IPS-NIHi7 (cell line): ENCODE data around the gene BORCS8.
"Not testable (repeated sequence)": the region's sequence is repeated elsewhere in the genome, so short reads cannot be mapped to it uniquely, and the experiment has no call there.

Experiments
- DNase-seq: peaks from one replicate; pipeline ENCODE4 v3.0.0; 2012; ENCODE audit warnings: mixed read lengths; ENCODE audit errors: extremely low spot score

Gene BORCS8

GRCh38 chr19:19149435-19149834, 42.5 kb downstream of the BORCS8 start:
- no peak for DNase-seq

- DNase-seq, result not testable (repeated sequence)
Measured at GRCh38 chr19:19148504-19148903, 43.4 kb downstream of the BORCS8 start.

- no peak for DNase-seq
Measured at GRCh38 chr19:19147344-19147743, 44.6 kb downstream of the BORCS8 start.

DNA sequence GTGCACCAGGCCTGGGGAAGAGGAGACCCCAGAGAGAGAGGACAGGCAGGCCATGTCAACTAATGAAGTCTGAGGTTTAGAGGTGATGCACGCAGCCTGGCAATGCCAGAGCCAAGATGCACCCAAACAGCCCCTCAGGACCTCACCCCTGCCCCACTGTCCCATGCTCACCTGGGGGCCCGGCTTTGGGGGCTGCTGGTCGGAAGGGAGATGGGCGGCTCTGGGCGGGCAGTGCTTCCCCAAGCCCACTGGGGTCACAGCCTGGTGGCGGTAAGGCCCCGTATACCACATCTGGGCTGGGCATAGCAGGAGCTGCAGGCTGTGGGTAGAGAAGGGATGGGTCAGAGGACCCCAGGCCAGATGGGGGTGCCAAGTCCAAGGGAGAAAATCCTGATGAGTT, 45.1 kb downstream of the BORCS8 start:
- DNase-seq, result peak; percentile 3

DNA sequence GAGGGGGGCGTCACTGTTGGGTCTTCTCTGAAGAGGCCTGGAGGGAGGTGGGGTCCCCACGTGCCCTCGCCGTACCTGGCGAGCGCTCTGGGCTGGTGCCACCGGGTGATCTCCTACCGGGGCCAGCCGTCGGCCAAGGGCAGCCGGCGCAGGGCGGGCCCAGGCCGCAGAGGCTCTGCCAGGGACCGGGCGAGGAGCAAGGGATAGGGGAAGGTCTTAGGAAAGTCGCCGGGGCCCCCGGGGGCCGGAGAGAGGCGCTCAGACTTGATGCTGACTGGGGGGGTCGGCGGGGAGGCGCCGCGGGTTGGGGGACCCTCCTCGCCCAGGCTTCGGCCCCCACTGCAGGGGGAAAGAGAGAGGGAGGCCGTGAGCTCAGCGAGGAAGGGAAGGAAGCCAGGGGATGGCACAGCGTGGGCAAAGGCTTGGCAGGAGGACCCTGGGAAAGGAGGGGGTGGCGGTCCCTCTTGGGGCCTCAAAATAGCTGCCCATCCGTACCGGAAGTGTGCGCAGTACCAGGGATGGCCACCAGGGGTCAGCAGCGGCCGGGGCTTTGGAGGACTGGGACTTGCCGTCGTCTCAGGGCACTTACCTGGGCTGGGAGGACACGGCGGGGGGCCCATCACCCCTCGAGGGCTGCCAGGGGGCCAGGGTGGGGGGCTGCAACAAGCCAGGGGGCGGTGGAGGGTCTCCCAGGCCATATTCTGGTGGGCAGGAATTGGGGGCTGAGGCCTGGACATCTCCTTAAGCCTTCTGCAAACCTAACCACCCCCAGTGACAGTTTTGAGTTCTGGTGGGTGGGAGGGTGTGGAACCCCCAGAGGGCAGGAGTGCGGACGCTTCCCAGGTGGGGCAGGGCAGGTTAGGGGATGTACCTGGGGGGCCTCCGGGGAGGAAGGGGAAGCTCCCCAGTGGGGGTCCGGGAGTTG, 46.0 kb downstream of the BORCS8 start:
- DNase-seq, result peak; percentile 92

DNA sequence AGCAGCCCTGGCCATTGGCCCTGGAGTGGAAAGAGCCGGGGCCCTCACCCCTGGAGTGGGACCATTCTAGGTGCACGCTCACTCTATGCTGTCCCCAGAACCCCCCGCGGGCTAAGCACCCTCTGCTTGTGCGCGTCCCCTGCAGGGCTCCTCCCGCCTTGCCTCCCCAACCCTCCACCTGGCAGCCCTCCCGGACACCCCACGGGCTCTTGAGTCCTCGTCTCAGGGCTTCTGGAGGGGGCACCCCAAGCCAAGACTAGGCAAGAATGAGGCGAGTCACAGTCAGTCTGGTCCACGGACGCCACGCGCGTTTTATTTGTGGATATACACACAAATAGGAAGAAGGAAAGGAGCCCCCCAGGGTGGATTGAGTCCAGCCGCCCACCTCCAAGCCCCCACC, 46.7 kb downstream of the BORCS8 start:
- peak; percentile 5 for DNase-seq

- DNase-seq, result no peak
Measured at GRCh38 chr19:19142347-19142746, 49.6 kb downstream of the BORCS8 start.

GRCh38 chr19:19140476-19140875, 51.5 kb downstream of the BORCS8 start:
- DNase-seq, result no peak

DNA sequence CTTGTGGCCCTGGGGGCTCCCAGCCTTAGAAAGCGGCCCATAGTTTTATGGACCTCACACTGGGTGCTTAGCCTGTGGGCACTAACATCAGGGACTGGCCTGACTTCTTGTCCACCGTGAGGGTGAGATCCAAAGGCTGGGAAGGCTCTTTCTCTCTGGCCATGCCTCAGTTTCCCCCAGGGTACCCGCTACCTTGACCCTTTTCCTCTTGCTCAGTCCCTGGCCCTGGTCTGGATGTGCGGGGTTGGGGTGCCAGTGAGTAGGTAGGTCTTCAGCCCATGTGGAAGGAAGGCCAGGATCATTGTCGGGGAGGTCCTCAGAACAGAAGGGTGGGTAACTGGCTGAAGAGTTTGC, 52.1 kb downstream of the BORCS8 start:
- DNase-seq, result no peak

DNA sequence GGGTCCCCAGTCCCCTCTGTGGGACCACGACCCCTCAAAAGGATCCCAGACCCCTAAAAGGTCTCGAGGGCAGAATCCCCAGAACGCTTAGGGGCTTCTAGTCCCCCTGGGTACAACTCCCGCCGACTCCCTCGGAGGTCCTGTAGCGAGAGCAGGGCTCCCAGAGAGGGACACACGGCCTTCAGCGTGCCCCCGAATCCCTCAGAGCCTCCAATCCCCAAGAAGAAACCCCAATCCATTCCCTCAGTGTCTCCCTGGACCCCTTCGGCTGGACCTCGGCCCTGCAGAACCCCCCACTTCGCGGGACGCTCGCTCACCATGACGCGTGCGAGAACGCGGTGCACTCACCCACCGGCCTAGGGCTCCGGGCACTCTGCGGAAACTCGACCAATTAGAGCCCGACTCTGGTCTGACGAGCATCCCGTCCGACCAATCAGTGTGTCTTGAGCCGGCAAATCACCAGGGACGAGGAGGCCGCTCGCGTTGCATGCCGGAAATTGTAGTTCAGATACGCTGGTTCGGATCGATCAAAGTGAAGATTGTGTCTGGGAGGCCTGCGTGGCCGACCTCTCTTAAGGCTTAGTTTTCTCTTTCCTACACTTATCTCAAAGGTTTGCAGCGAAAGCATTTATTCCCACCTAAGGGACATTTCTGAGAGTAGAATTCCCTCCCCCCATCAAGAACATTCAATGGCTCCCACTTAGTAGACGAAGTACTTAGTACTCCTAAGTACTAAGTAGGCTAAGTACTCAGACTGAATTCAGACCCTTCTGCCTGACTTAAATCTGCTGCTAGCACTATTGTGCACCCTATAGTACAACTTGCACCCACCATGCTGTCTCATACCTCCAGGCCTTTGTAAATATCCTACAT, 53.6 kb downstream of the BORCS8 start, which contains the start of gene TMEM161A:
Gene TMEM161A (minus strand): TSS at position 370 of the 873 bp plus-strand sequence. CDS start 50 bp downstream, at position 320.
- DNase-seq, result peak; percentile 99

DNA sequence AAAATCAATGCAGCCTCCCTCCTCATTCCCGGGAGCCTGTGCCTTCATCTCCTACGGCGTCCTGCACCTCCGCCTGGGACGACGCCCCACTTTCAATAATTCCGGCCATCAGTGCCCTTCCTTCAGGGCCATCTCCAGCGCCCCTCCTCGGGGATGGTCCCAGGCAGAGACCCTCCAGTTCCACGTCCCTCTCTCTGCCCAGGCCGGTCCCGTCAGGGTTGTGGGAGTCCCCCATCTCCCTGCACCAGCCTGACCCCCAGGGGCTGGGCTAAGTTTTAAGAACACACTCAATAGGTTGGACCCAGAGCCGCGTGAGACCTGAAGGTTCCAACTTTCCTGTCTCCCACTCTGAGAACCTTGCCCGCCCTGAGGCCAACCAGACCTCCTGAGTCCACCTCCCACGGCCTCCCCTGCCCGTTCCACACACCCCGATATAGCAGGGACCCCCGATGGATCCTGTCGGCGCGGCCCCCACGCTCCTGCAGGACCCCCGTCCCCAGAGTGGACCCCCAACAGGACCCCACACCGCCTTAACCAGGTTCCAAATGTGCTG, 54.3 kb downstream of the BORCS8 start:
- peak; percentile 9 for DNase-seq

- DNase-seq, result not testable (repeated sequence)
Measured at GRCh38 chr19:19135713-19136112, 56.2 kb downstream of the BORCS8 start.

GRCh38 chr19:19134687-19135158, 57.2 kb downstream of the BORCS8 start:
- DNase-seq, result peak; percentile 71

GRCh38 chr19:19133985-19134384, 58.0 kb downstream of the BORCS8 start:
- no peak for DNase-seq

GRCh38 chr19:19132912-19133311, 59.0 kb downstream of the BORCS8 start:
- no peak for DNase-seq

- no peak for DNase-seq
Measured at GRCh38 chr19:19131989-19132388, 60.0 kb downstream of the BORCS8 start.
